HG03558 (cell line): ENCODE results near the gene ZNF516.

Experiments
- ATAC-seq: cut with Tn5 transposase; IDR thresholded peaks from one replicate; pipeline ENCODE4 v1.9.1; 2021; ENCODE audit warnings: moderate number of reproducible peaks; ENCODE audit not compliant: unreplicated experiment; ENCODE audit errors: extremely low read depth

Gene ZNF516

GRCh38 chr18:76407681-76408080 is 87.4 kb downstream of the ZNF516 start:
- no peak for ATAC-seq

GRCh38 chr18:76406791-76407190 is 88.3 kb downstream of the ZNF516 start:
- no peak for ATAC-seq

DNA sequence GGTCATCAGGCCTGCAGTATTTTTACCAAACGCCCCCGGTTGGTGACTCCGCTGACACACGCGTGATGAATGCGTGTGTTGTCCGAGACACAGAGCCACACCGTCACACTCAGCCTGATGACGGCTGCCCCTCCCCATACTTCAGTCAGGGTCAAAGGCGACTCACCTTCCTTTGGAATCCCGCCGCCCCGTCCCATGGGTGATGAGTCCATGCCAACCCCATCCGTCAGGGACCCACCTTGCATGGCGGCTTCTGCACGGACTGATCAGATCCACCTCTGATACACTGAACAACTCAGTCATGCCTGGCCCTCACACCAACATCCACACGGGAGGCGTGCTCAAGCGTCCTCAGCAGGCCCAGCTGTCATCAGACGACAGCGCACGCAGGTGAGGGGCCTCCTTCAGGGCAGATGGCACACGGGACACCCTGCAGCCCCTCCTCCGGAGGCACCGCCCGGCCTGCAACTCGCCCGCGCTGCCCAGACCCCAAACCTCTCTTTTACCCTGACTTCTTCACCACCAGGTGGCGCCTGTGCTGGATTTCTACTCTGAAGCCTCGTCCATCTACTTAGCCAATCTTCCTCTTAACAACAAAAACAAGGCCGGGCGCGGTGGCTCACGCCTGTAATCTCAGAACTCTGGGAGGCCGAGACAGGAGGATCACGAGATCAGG is 89.2 kb downstream of the ZNF516 start:
- ATAC-seq = no peak

DNA sequence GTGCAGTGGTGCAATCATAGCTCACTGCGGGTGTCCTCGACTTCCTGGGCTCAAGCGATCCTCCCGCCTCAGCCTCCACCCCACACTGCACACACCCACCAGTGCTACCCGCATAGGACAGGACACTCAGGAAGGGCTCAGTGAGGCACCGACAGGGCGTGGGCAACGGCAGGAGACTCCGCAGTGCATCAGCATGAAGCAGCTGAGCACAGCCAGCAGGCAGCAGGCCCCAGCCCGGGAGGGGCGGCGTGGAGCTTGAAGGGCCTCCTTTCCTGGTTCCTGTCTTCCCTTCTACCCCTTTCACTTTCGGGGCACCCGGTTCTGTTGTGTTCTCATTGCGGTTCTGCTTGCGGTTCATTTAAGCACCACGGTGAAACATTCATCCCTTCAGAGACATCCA is 89.8 kb downstream of the ZNF516 start:
- no peak for ATAC-seq

DNA sequence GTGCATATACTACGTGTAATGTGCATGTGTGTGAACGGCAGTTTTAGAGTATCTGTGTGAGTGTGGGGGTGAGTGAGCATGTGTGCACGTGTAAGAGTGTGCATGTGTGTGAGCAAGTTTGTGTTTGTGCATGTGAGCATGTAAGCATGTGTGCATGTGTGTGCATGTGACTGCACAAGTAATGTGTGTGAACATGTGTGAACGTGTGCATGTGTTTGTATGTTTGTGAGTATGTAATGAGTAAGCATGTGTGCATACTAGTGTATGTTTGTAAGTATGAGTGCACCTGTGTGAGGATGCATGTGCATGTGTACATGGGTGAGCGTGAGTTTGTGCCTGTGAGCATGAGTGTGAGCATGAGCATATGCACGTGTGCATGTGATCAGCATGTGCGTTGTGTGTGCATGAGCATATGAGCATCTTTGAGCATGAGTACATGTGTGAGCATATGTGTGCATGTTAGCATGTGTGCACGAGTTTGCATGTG is 90.7 kb downstream of the ZNF516 start:
- no peak for ATAC-seq

- no peak for ATAC-seq
These were observed 92.7 kb downstream of the ZNF516 start for GRCh38 chr18:76402026-76402990.

- no peak for ATAC-seq
These were observed 93.5 kb downstream of the ZNF516 start for GRCh38 chr18:76401498-76401897.

DNA sequence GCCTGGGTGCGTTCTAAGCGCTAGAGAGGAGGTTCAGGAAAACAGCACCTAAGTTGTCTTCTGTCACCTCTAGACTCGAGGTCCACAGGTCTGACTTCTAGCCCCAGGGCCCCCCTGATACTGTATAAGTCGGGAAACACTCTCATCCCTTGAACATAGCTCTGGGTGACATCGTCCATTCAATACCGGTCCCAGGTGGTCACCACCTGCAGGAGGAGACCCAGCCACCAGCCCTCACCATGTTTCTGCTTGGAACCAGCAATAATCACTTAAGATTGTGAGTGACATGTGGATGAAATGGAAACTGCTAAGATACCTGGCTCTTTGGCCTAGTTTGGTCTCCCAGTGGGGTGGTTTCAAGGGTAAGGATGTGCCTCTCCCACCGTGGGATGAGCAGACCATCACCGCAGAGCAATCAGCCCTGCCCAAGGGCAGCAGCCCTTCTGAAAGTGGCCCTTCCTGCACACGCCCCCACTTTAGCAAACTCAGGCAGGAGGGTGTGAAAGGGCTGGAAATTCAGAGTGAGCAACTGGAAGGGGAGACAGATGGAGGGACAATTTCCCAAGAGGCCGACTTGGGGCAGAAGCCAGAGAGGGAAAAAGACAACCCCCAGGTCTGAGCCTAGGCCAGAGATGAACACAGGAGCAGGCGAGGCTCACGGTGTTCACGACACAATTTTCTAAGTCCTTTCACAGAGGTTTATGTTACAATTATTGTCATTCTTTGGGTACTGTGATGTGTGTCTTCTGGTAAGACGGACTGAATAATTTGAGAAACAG is 95.2 kb downstream of the ZNF516 start:
- ATAC-seq = no peak

GRCh38 chr18:76398896-76399612 is 96.0 kb downstream of the ZNF516 start:
- peak; percentile 69 for ATAC-seq

DNA sequence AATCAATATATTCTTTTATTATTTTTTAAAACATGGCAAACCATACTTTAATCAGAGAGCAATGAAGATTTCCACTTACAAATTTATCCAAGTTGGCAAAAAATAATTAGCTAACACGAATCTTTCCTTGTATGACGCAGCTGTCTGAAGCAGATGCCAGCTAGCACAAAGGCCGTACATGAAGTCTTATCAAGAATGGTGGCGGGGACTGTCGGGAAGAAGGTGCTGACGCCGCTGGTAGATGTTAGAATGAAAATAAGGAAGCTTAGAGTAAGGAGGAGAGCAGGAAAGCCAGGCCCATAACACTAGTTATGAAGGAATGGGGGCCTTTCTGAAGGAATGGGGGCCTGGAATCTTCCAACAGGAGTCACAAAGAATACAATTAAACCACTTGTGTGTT is 96.7 kb downstream of the ZNF516 start:
- ATAC-seq = no peak

DNA sequence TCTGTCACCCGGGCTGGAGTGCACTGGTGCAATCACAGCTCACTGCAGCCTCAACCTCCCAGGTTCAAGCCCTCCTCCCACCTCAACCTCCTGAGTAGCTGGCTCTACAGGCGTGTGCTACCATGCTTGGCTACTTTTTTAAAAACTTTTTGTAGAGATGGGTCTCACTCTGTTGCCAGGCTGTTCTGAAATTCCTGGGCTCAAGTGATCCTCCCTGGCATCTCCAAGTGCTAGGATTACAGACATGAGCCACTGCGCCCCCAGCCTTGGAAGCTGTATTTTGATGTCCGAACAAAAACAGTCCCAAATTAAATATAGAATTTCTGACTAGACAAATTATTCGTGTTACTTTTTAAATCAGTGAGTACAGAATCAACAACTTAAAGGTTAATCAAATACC is 97.4 kb downstream of the ZNF516 start:
- ATAC-seq = no peak

- ATAC-seq = no peak
These were observed 98.2 kb downstream of the ZNF516 start for GRCh38 chr18:76396792-76397191.

GRCh38 chr18:76395609-76396008 is 99.4 kb downstream of the ZNF516 start:
- no peak for ATAC-seq

DNA sequence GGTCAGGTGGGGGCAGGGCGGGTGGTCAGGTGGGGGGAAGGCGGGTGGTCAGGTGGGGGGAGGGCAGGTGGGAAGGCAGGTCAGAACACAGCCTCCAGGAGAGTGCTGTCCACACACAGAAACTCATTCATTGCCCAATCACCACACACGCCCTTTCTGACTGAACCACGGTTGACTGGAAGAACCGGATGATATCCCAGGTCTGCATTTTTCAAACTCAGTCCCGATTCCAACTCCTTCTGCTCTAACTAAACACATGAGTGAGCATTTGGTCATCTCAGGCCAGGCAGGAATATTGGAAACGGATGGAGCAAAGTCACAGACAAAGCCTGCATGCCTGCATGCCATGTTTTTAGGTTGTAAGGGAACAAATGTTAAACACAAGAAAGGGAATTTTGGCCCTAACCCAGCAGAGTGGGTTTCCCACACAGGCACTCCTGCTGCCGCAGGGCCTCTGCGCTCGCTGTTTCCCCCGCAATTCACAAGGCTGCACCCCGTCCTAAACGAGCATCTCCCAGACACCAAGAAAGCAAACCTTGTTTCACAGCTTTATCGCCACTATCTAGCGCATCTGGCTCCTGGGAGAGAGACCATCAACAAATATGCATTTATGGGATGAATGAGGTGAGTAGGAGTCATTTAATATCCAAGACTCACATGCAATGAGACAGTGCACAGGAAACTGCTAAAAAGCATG is 100.1 kb downstream of the ZNF516 start:
- no peak for ATAC-seq

DNA sequence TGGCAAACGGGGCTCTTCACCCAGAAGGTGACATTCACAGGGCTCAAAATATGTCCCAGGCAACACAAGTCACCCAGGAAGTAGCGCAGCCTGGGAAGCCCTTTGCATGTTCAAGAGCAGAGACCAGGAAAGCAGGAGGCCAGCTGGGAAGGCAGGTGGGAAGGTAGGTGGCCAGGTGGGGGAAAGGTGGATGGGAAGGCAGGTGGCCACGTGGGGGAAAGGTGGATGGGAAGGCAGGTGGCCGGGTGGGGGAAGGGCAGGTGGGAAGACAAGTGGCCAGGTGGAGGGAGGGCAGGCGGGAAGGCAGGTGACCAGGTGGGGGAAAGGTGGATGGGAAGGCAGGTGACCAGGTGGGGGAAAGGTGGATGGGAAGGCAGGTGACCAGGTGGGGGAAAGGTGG is 102.7 kb downstream of the ZNF516 start:
- no peak for ATAC-seq

GRCh38 chr18:76391746-76392145 is 103.3 kb downstream of the ZNF516 start:
- no peak for ATAC-seq

GRCh38 chr18:76391038-76391437 is 104.0 kb downstream of the ZNF516 start:
- no peak for ATAC-seq

GRCh38 chr18:76390452-76391035 is 104.5 kb downstream of the ZNF516 start:
- no peak for ATAC-seq

- ATAC-seq = no peak
These were observed 105.3 kb downstream of the ZNF516 start for GRCh38 chr18:76389716-76390115.
